Measurements from ENCODE around the gene GUCY1A2. TPM values are rescaled to one million over a fixed set of nuclear protein-coding genes. Genes with fewer than 3 reads are reported as not detected.
A peak's percentile ranks its signal among the peaks of the same experiment; 100 is the strongest.
"Not testable (repeated sequence)": the region's sequence is repeated elsewhere in the genome, so short reads cannot be mapped to it uniquely, and the experiment has no call there.

Gene GUCY1A2
- total and polyA plus RNA-seq, 12 donors: 1.3 to 26.3 (median 12.0) TPM

GRCh38 chr11:106834567-106834966 lies 183.7 kb downstream of the GUCY1A2 start:
- Histone ChIP-seq H3K4me1 (replicated peaks in 1 of 2) (no peaks in the 10 kb centered on the region), H3K9me3 (replicated peaks in 1 of 3) (no peaks in the 10 kb centered on the region), H3K27me3 (no peaks in the 10 kb centered on the region), H3K4me3 (no peak overlapping the region), H3K27ac (no peak overlapping the region), H3K36me3 (replicated peaks in 1 of 2) (no peaks in the 10 kb centered on the region)
- intact Hi-C loops (cut with DNase I): no loop called here
- DNase-seq: no peak
- TF ChIP-seq POLR2A (IDR thresholded peaks at IDR 0.05): no peak
- WGBS, 4 donors: 81 to 89% (median 83%) methylated on average over 2 of the region's 2 CpGs

DNA sequence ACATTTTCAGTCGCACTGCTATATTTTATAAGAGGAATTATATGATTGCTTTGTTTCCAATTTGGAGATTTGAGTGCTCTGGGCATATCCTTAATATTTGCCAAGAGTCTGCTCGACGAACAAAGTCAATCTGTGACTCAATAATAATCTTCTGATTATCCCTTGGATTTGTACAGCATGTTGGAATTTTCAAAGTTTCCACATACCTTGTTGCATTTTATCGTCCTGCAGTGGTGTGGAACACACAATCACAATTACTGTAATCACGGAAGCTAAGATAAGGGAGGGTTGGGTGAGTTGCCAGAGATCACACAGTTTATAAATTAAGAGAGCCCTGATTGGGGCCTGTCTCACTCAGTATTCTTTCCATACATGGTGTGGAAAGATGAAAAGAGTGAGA lies 189.3 kb downstream of the GUCY1A2 start:
- DNase-seq: no peak
- 80 to 84% (median 84%) methylated on average over 5 of the region's 5 CpGs for WGBS, 4 donors
- Histone ChIP-seq H3K27ac (no peak overlapping the region), H3K4me1 (replicated peaks in 1 of 2) (no peaks in the 10 kb centered on the region), H3K4me3 (no peak overlapping the region), H3K9me3 (replicated peaks in 1 of 3) (no peaks in the 10 kb centered on the region), H3K27me3 (no peaks in the 10 kb centered on the region), H3K36me3 (replicated peaks in 1 of 2) (no peaks in the 10 kb centered on the region)
- intact Hi-C loops (cut with DNase I): no loop called here
- TF ChIP-seq POLR2A (IDR thresholded peaks at IDR 0.05) (no peak), CTCF (IDR thresholded peaks at IDR 0.05) (no peak)

DNA sequence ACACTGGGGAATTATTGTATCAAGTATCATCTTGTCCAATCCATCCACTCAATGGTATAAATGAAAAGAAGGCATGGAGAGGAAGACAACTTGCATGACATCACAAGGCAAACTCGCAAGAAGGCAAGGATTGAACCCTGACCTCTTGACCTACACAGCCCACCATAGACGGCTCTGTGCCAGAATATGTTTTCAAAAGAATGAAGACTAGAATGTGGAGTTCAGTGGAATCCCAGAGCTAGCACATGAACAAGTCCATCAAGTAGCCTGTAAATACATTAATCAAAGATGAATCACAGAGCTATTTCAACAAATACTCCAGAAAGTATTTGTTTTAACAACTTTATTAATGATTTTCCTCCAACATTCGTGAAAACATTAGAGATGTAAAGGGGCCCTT lies 189.7 kb downstream of the GUCY1A2 start:
- TF ChIP-seq POLR2A (IDR thresholded peaks at IDR 0.05) (no peak), CTCF (IDR thresholded peaks at IDR 0.05) (no peak)
- H3K4me3 ChIP-seq: no peak overlapping the region
- H3K27ac ChIP-seq: no peak overlapping the region
- WGBS, 4 donors: 58 to 74% (median 60%) methylated on average over 3 of the region's 3 CpGs
- intact Hi-C loops (cut with DNase I): no loop called here
- no peaks in the 10 kb centered on the region for H3K4me1 ChIP-seq (replicated peaks in 1 of 2)
- H3K9me3 ChIP-seq (replicated peaks in 1 of 3): no peaks in the 10 kb centered on the region
- DNase-seq: no peak
- no peaks in the 10 kb centered on the region for H3K27me3 ChIP-seq
- no peaks in the 10 kb centered on the region for H3K36me3 ChIP-seq (replicated peaks in 1 of 2)

DNA sequence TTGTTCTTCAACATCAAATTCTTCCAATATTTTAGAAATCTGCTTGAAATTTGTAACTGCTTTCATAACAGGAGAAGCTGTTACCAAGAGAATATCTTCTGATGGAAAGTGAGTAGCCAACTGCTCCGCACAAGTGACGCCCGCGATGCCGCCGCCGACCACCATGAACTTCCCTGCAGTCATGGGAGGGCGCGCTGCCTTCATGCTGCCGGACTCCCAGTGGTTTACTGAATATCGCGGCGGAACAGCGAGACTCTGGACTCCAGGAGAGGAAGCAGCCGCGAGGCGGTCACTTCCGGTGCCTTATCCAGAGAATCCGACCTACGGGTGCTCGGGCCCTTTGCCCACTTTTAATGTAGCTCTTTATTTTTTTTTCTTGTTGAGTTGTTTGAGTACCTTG lies 190.6 kb downstream of the GUCY1A2 start:
- Histone ChIP-seq H3K36me3 (replicated peaks in 1 of 2) (no peaks in the 10 kb centered on the region), H3K27ac (no peak overlapping the region), H3K27me3 (no peaks in the 10 kb centered on the region), H3K9me3 (replicated peaks in 1 of 3) (no peaks in the 10 kb centered on the region), H3K4me1 (replicated peaks in 1 of 2) (no peaks in the 10 kb centered on the region), H3K4me3 (no peak overlapping the region)
- TF ChIP-seq POLR2A (IDR thresholded peaks at IDR 0.05): no peak
- no peak for TF ChIP-seq CTCF (IDR thresholded peaks at IDR 0.05)
- intact Hi-C loops (cut with DNase I): no loop called here
- DNase-seq: peak in 1 of 7 donors; percentile 1
- 96 to 98% (median 97%) methylated on average over 21 of the region's 21 CpGs for WGBS, 4 donors

GRCh38 chr11:106826558-106826957 lies 191.7 kb downstream of the GUCY1A2 start:
- H3K9me3 ChIP-seq (replicated peaks in 1 of 3); H3K27ac ChIP-seq; DNase-seq; H3K4me3 ChIP-seq; intact Hi-C loops (cut with DNase I); H3K36me3 ChIP-seq (replicated peaks in 1 of 2); H3K4me1 ChIP-seq (replicated peaks in 1 of 2); H3K27me3 ChIP-seq: not testable (repeated sequence)
- WGBS, 4 donors: 87 to 94% (median 90%) methylated on average over 3 of the region's 3 CpGs
